Measurements from ENCODE around the gene ATOSA.

The ATOSA gene

DNA sequence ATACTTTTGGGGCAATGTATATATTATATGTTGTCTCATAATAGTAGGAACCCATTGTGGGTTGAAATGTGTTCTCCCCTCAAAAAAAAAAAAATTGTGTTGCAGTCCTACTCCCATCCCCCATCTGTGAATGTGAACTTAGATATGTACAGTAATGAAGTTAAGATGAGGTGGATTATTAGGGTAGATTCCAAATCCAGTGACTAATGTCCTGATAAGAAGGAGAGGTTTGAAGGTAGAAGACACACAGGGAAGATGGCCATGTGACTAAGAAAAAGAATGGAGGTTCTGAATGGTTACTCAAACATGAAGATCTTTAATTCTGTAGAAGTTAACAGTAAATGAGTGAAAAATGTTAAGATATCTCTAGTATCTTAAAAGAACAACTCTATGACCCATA lies 3.0 kb upstream of the ATOSA start:
- no peak for DNase-seq (ENCODE audit: low read depth)

DNA sequence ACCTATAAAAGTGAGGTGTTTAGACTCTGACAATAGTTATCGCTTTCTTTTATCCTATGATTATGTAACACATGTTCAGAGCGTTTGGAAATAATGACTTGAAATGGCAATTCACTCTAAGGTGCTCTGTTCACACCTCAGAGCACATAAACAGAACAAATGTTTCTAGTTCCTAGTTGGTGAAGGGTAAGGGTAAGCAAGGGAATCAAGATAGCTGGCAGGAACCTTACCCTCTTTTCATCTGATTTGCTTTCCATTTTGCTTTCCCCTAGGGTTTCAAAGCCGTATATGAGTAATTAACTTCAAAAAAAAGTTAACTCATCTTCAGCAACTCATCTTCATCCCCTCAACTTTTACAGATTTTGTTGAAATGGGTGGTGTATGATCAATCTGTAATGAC lies 2.3 kb upstream of the ATOSA start:
- no peak for DNase-seq (ENCODE audit: low read depth)

DNA sequence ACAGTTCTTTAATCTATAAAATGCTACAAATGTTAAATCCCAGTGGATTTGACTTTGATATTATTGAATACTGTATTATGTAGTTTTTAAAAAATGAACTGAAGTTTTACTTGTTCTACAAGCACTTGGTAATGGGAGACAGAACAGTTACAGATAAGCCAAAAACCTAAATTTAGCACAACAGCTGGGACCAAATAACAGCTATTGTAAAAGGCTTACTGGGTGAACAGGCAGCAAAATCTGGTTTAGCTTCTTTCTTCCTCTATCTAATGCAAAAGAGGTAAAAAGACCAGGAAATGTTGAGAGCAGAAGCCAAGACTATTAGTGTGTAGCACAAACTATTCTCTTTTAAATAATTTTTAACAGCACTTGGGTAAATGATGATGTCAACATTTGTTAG lies 1.6 kb upstream of the ATOSA start:
- no peak for DNase-seq (ENCODE audit: low read depth)

DNA sequence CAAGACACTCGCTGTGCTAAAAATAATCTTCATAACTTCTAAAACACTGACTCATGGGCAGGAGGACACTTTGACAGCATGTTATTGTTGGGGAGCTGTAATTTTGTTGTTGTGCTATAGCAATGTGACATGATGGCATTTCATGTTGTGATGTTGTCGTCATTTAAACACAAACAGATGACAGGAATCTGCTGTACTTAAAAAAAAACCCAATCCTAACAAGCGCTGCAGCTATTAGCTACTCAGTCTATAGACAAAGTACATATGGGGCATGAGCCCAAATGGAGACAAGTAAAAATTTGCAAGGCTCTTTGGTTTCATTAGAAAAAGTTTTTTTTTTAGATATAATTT lies 828 bp upstream of the ATOSA start:
- DNase-seq (ENCODE audit: low read depth): no peak

DNA sequence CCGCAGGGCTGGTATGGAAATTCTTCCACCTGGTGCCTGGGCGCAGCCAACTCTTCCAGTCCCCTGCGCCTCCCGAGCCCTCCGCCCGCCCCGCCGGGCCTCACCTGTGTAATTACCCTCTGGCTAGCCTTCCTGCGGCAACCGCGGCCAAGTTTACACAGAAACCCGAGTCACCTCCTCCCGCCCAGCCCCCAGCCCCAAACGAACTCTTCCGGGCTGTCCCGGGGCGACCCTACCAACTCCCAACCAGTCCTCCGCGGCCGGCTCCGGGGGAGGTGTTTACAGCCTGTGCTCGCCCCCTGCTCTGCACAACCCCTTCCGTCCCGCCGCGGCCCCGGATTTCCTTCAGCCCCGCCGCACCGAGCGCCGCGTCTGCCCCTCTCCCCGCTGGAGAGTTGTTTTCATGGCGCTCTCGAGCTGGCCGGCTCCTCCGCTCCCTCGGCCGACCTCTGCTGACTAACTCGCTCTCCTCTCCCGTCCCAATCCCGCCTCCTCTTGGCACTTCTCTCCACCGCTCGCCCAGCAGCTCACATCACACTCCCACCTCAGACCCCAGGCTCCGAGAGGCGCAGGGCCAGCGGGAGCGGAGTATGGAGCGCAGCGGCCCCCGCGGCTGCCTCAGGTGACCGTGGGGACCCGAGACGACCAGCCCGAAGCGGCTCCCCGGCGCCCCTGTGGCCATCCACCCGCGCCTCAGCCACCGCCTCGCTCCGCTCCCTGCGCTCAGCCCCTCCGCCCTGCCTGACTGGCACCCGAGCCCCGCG lies 538 bp downstream of the ATOSA start:
- peak; percentile 31 for DNase-seq (ENCODE audit: low read depth)

DNA sequence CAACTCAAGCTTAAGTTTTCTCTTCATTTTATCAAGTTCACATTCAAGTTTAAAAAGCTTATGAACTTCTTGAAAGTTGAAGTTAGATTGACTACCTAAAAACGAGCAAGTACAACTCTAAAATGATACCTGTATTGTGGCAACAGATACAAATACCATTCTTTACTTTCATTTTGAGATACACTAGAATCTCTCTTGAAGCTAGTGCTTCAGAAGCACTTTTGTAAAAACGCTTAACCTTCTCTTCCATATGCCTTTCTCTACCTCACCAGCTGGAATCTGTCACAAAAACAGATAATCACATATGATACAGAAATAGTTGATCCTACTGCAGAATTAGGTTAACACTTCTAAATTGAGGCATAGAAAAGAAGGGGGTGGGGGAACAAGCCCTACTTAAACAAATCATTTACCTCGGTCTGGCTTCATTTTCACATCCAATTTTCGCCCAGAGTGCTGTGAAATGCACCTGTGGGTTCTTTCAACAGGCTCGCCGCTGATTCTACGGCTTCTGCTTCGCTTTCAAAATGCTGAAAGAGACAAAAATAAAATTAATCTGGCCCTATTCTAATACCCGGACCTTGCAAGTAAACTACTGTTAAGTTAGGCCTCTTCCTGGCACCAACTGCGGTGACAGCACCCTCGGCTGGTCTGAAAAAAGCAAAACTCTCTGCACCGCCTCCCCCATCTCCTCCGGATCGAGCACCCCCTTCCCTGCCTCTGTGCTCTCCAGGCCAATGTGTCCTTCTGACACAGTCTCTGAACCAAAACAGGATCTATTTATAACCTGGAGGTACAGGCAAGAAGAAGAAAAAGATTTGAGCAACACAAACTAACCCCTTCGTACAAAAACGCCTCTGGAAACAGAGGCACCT lies 1.4 kb downstream of the ATOSA start:
- peak; percentile 11 for DNase-seq (ENCODE audit: low read depth)

DNA sequence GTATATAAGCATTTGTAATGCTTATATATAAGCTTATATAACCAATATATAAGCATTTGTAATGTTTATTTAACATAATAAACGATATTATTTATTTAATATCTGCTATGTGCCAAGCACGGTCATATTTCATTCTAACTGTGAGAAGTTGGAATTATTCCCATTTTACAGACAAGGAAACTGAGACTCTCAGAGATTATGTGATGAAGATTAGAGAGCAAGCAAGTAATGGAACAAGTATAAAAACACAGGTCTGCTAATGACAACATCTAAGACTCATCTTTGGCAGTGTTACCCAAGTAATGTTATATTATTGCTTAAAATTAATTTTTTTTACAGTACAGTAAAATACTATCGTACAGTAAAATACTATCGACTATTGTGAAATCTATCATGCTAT lies 4.4 kb downstream of the ATOSA start:
- no peak for DNase-seq (ENCODE audit: low read depth)

DNA sequence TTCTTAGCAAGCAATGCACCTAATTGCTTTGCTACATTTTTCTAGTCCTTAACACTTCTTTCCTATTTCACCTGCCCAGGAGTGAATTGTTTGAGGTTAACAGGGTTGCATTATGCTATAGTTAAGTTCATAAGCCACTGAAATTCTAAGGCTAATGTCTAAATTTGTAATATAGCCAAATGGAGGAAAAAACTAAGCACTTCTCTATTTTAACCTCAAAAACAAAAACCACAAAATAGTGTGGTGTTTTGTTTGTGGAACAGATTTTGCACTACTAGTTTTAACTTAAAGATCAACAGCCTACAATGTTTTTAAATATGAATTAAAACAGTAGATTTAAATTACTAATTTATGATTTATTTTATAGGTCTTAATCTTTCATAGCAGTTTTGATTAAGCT lies 5.5 kb downstream of the ATOSA start:
- no peak for DNase-seq (ENCODE audit: low read depth)

DNA sequence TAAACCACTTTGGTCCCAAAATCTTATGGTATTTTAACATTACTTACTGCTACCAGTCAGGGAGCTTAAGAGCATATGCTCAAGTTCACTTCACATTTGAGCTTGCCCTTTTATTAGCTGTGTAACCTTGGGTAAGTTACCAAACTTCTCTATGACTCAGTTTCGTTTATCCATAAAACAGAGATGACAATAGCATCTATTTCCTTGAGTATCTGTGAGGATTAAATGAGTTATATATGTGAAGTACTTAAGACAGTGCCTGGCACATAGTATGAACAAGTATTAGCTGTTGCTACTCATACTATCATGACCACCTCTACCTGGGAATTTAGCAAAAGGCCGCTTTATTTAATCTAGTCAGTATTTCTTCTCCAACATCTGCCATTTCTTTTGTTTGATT lies 5.9 kb downstream of the ATOSA start:
- no peak for DNase-seq (ENCODE audit: low read depth)

DNA sequence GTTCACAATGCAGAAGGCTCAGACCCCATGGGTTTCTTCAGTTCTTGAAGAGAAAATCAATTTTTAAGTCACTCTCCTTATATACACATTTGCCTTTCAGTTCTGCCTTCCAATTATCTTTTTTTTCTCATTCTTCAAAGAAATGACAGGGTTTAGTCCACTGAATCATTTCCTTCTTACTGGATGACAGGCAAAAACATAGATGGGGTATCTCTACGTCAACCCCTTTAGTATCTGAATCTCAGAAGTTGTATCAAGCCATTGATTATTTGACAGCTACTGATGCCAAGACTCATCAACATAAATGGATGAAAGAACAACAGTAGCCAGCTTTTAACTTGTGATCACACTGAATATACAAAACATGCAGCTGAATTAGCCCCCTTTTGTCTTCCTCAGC lies 6.5 kb downstream of the ATOSA start:
- DNase-seq (ENCODE audit: low read depth): no peak

DNA sequence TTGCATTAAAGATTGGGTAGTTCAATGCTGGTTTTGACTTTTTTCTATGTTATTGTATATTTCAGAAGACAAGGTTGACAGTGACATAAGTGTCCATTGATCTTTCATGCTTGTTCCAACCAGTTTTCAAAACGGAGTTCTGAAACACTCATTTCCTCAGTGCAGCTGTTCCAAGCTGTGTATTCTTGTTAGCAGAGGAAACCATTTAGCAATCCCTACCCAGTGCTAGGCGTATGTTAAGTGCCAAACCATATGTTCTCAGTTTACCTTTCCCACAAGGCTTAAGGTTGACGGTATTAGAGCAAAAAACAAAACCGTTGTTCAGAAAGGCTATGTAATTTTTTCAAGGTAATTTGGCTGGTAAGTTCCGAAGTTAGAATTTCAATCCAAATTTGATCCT lies 9.1 kb downstream of the ATOSA start:
- DNase-seq (ENCODE audit: low read depth): no peak

DNA sequence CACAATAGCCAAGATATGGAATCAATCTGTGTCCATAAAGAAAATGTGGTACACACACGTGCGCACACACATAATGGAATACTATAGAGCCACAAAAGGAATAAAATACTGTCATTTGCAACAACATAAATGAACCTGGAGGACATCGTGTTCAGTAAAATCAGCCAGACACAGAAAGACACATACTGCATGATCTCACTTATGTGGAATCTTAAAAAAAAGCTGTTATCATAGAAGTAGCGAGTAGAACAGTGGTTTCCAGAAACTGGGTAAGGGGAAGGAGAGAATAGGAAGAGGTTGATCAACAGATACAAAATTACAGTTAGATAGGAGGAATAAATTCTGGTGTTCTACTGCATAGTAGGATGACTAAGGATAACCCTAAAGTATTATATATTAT lies 11.1 kb downstream of the ATOSA start:
- DNase-seq (ENCODE audit: low read depth): no peak

DNA sequence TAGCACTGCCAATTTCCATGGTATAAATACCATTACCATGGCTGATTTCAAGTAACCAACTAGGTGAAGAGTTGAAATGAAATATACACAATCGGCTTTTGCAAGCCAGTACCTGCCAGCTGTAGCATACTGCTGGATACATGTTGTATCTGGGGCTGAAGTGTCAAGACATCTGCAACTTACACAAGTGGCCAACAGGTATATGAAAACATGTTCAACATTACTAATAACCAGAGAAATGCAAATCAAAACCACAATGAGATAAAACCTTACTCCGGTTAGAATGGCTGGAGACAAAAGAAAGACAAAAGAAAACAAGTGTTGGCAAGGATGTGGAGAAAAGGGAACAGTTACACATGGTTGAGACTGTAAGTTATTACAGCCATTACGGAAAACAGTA lies 11.6 kb downstream of the ATOSA start:
- DNase-seq (ENCODE audit: low read depth): no peak

DNA sequence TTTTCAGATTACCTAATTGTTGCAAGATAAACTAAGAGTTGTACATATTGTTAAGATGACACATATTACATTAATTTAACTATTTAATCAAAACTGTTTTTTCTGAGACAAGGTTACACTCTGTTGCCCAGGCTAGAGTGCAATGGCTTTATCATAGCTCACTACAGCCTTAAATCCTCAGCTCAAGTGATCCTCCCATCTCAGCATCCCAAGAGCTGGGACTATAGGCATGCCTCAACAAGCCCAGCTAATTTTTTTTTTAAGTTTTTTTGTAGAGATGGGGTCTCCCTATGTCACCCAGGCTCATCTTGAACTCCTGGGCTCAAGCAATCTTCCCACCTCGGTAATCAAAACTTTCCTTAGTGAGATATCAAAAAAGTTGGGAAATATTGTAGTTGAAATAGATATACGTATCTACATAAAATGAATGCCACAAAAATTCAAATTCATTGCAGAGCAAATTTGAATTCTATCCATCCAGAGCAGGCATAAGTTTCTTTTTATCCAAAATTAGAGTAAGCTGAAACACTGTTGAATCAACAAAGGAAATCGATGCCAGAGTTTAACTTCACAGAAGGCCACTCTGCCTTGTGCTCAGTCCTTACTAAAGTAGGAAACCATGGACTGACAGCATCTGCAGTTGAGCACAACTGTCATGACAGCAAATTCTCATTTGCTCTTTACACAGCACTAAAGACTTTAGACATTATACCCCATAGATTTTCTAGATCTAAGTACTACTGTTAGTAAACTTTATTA lies 15.5 kb downstream of the ATOSA start:
- no peak for DNase-seq (ENCODE audit: low read depth)

DNA sequence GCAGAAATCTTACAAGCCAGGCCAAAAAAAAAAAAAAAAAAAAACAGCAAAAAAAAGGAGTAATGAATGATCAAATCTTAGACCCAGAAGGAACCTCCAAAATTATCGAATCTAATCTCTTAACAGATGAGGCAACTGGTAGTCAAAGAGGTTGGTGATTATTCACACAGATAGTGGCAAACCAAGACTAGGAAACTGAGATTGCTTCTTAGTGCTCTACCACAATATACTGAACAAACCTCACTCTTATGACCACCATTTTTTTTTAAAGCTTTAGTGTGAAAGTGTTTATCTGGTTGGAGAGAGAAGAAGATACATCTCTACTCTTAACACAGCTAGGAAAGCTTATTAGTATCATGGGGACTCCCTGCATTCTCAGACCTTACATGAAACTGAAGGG lies 17.3 kb downstream of the ATOSA start:
- no peak for DNase-seq (ENCODE audit: low read depth)

DNA sequence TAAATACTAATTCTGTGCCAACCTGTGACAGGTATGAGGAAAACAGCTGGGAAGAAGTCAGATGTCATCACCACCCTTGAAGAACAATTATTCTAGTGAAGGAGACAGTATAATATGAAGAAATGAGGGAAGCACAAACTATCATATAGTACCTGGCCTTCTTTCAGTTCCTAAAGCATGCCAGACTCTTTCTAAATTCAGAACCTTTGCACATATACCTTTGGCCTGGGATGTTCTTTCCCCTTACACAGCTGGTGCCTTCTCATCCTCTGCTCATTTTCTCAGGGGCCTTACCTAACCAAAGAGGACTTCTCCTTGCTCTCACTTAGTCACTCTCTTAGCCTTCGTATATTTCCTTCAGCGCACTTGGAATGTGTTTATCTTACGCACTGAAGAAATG lies 19.0 kb downstream of the ATOSA start:
- DNase-seq (ENCODE audit: low read depth): no peak

DNA sequence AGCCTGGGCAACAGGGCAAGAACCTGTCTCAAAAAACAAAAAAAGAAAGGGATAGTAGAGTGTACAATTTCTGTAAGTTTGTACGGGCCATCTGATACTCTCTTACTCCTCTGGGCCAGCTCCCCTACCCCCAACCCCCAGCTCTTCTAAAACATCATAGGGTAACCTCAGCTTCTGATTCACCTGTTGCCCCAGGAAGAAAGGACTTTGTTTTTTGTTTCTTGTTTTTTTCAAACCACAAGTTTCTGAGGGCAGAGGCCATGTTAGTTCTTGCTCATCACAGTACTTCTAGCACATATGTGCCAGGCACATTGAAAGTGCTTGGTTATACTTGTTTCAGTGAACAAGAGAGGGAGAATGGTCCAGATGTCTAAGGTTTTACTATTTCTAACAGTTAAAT lies 20.2 kb downstream of the ATOSA start:
- DNase-seq (ENCODE audit: low read depth): no peak

DNA sequence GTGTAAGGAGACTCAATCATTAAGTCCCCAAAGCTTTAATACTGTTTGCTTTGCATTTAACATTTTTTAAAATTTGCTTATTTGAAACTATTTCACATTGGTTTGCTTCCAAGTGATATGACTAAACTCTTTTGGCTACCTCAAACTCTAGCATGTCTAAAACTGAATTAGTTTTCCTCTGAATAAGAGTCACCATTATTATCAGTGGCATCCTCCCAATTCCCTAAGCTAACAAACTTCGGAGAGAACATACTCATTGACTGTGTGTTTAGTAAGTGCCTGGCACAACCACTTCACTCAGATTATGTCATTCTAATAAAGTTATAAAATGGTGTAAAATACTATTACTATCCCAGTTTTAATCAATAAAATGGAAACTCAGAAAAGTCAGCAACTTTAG lies 21.9 kb downstream of the ATOSA start:
- DNase-seq (ENCODE audit: low read depth): no peak

DNA sequence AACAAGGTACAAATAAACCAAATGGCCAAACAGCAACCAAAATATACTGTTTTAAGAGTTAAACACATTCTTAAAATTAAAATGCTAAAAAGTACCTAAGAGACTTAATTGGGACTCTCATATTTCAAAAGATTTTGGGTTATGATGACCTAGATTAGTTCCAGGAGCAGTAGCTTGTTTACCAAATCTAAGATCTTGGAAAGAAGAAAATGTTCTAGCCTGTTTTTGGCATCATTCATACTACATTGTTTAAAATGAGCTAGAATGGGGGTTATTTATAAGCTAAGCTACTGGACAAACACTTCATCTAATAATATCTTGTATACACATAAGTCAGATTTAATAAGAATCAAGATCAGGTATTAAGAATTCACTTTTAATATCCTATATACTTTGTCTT lies 22.8 kb downstream of the ATOSA start:
- DNase-seq (ENCODE audit: low read depth): no peak

DNA sequence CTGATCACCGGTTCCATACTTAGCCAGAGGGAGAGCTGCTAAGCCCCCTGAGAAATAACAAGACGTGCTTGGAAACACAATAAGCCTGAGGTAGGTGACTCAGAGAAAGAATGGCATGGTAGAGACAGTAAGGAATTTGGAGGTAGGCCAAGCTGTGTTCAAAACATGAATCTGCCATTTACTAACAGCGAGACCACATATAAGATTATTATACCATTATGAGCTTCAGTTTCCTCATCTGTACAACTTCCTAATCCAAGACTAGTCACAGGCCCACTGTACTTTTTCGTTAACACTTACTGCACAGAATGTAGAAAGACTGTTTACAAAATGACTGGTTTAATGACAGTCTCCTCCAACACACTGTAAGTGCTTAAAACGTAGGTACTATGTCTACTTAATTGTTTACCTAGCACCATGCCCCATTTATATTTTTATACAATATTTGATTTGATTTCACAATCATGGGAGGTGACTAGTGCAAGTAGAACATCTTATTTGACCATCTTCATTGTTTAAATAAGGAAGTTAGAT lies 25.7 kb downstream of the ATOSA start:
- DNase-seq (ENCODE audit: low read depth): no peak

DNA sequence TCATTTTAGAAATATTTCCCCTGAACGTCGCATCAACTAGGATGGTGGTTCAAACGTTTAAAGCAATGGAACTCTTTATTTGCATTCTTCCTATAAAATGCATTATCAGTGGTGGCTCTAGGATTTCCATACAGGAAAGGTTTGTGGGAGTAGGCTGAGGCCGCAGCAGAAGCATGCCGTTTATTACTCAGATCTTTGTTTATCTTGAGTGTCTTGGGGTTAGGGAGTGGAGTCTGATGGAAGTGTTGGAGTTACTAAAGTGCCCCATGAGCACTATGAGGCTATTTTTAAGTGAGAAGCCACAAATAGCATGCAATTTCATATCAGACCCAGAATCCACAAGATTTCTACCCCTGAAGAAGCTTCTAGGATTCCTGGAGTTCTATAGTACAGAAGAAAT lies 26.2 kb downstream of the ATOSA start:
- no peak for DNase-seq (ENCODE audit: low read depth)

DNA sequence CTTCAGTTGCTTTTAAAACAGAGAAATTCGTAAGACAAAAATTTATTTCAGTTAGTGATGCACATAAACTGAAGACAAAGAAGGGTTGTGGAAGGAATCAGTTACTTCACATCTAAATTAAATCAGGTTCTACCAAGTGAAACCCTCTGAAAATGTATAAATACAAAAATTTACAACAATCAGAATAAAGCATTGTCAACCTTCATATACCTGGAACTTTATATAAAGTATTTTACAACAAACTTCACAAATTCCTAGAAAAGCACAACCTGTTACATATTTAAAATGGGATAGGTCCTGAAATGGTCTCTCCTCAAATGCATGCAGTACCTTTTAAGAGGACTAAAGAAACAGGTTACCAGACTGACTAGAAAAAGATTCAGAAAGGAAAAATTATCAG lies 26.9 kb downstream of the ATOSA start:
- no peak for DNase-seq (ENCODE audit: low read depth)

DNA sequence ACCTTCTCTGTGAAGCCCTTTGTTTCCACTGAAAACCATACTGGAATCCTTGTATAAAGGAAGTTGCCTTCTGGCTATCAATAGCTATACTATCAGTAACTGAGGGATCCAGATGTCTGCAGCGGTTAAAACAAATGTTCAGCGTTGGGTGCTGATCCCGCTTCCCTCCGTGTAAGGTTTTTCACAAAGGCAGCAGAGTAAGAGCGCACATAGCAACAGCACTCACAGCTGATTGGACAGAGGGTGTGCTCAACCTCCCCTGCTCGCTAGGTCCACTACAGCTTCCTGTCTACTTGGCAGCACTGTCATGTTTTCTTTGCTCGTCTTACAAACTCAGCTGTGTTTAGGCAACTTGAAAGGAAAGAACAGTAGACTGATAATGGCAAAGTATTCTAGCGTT lies 27.3 kb downstream of the ATOSA start:
- DNase-seq (ENCODE audit: low read depth): no peak
